Endothelial cell of umbilical vein (primary cell): ENCODE data around the gene ARHGEF16. TPM values are rescaled to one million over a fixed set of nuclear protein-coding genes. Genes with fewer than 3 reads are reported as not detected.

Source experiments
- BruUV-seq: library from RNA; stranded (reverse); fragments of 400-500 nt; replicated peaks from 2 replicates; lab custom pipeline; 2021; lab: Mats Ljungman, UMichigan
- CTCF ChIA-PET: fragments of 300-600, 350-600 bp; sonication (Branson Sonifier 250); formaldehyde crosslinking; loops from one replicate; lab custom pipeline; 2021; ENCODE audit warnings: antibody characterized with exemption, inconsistent platforms; lab: Charles Lee
- POLR2A ChIA-PET: fragments of 300-600, 350-600 bp; sonication (Branson Sonifier 250); formaldehyde crosslinking; loops from one replicate; lab custom pipeline; 2021; ENCODE audit warnings: antibody characterized with exemption, inconsistent platforms; lab: Charles Lee
- DNase-seq: peaks from one replicate; pipeline ENCODE4 v3.0.0-alpha.2; 2011; ENCODE audit warnings: low read depth, low spot score
- FAIRE-seq: peaks from 2 replicates; lab custom pipeline; 2011; peaks lifted over from hg19 to GRCh38; lab: Jason Lieb, UNC
- H2AFZ ChIP-seq: 2 replicates; pipeline ENCODE4 v1.6.0; 2012; ENCODE audit warnings: low read depth, low read length, control low read depth, inconsistent platforms
- H3K27ac ChIP-seq: 2 replicates; pipeline ENCODE4 v1.5.1; 2011; ENCODE audit warnings: low read depth, mild to moderate bottlenecking, control low read depth, low read length, moderate library complexity; ENCODE audit not compliant: insufficient read depth
- H3K27me3 ChIP-seq, 2 experiments: 2 replicates each; pipeline versions ENCODE4 v1.6.0 to v1.6.1; 2011; ENCODE audit warnings: low read length in 2 of 2, mixed read lengths in 1 of 2; ENCODE audit not compliant: control insufficient read depth in 2 of 2, insufficient read depth in 2 of 2
- H3K36me3 ChIP-seq, 2 experiments: 2 replicates in 1 of 2; 3 replicates in 1 of 2; pipeline ENCODE4 v1.5.1; 2011; ENCODE audit warnings: low read length in 2 of 2, mild to moderate bottlenecking in 1 of 2, moderate library complexity in 1 of 2; ENCODE audit not compliant: control insufficient read depth in 2 of 2, insufficient read depth in 2 of 2; ENCODE audit errors: extremely low read depth in 1 of 2
- H3K4me1 ChIP-seq: 3 replicates; pipeline ENCODE4 v1.5.1; 2011; ENCODE audit warnings: mild to moderate bottlenecking, low read length; ENCODE audit not compliant: control insufficient read depth, insufficient read depth; ENCODE audit errors: extremely low read depth
- H3K4me2 ChIP-seq: 2 replicates; pipeline ENCODE4 v1.6.1; 2011; ENCODE audit warnings: low read length, control low read depth, mixed read lengths; ENCODE audit not compliant: insufficient read depth
- H3K4me3 ChIP-seq, 3 experiments: fragments of 200-600 bp in 1 of 3; sonication (generic), shearing (Covaris generic) in 1 of 3; replicated peaks in 1 of 3; 2 replicates each; pipeline ENCODE4 v1.5.1; 2011 to 2016; ENCODE audit warnings: control low read depth in 3 of 3, low read length in 3 of 3, mild to moderate bottlenecking in 2 of 3, inconsistent platforms in 1 of 3, low read depth in 1 of 3, moderate library complexity in 1 of 3; ENCODE audit not compliant: insufficient read depth in 1 of 3
- H3K79me2 ChIP-seq: 2 replicates; pipeline ENCODE4 v1.6.0; 2012; ENCODE audit warnings: low read length, inconsistent platforms; ENCODE audit not compliant: control insufficient read depth, insufficient read depth
- H3K9ac ChIP-seq: replicated peaks from 2 replicates; pipeline ENCODE3; 2011; ENCODE audit warnings: low read length, control low read depth; ENCODE audit not compliant: insufficient read depth; ENCODE audit errors: extremely low read depth
- H3K9me1 ChIP-seq: replicated peaks from 3 replicates; pipeline ENCODE4 v1.6.0; 2011; ENCODE audit warnings: mild to moderate bottlenecking, low read length; ENCODE audit not compliant: control insufficient read depth, insufficient read depth; ENCODE audit errors: extremely low read depth
- H3K9me3 ChIP-seq: replicated peaks from 2 replicates; pipeline ENCODE4 v1.5.1; 2012; ENCODE audit warnings: low read length, inconsistent platforms; ENCODE audit not compliant: control insufficient read depth, insufficient read depth
- H4K20me1 ChIP-seq: replicated peaks from 2 replicates; pipeline ENCODE3; 2011; ENCODE audit warnings: mild to moderate bottlenecking, low read length; ENCODE audit not compliant: control insufficient read depth, insufficient read depth; ENCODE audit errors: extremely low read depth
- CTCF ChIP-seq, 2 donors: IDR thresholded peaks; 1 replicate in 1 of 2; 2 replicates in 1 of 2; pipeline ENCODE4 v1.5.1; 2011; ENCODE audit warnings: low read length in 2 of 2, mild to moderate bottlenecking in 2 of 2, moderate library complexity in 2 of 2, control low read depth in 1 of 2, inconsistent platforms in 1 of 2, low read depth in 1 of 2; ENCODE audit not compliant: insufficient read depth in 1 of 2; ENCODE audit errors: extremely low read depth in 1 of 2
- EZH2 ChIP-seq: IDR thresholded peaks from 2 replicates; pipeline ENCODE4 v1.6.1; 2012; ENCODE audit warnings: borderline replicate concordance, low read depth, mild to moderate bottlenecking, moderate library complexity, low read length, inconsistent platforms; ENCODE audit not compliant: severe bottlenecking
- FOS ChIP-seq: IDR thresholded peaks from 2 replicates; pipeline ENCODE4 v1.6.1; 2011; ENCODE audit warnings: mild to moderate bottlenecking, low read length, moderate library complexity, borderline replicate concordance; ENCODE audit not compliant: insufficient read depth
- GATA2 ChIP-seq: IDR thresholded peaks from 2 replicates; pipeline ENCODE4 v1.7.0; 2011; ENCODE audit warnings: low read depth, mild to moderate bottlenecking, moderate library complexity, mixed read lengths, low read length; ENCODE audit not compliant: insufficient read length, insufficient read depth
- JUN ChIP-seq: IDR thresholded peaks from 2 replicates; pipeline ENCODE4 v1.6.1; 2011; ENCODE audit warnings: borderline replicate concordance, low read depth; ENCODE audit not compliant: insufficient read length, insufficient read depth
- MAX ChIP-seq: IDR thresholded peaks from 2 replicates; pipeline ENCODE4 v1.6.1; 2011; ENCODE audit not compliant: insufficient read depth, insufficient read length
- MYC ChIP-seq: IDR thresholded peaks from one replicate; pipeline ENCODE4 v1.6.1; 2011; ENCODE audit warnings: mild to moderate bottlenecking, low read depth, low read length
- POLR2A ChIP-seq: IDR thresholded peaks from 2 replicates; pipeline ENCODE4 v1.6.1; 2012; ENCODE audit warnings: low read depth, mild to moderate bottlenecking, control low read depth, low read length
- POLR2AphosphoS5 ChIP-seq: IDR thresholded peaks from 2 replicates; pipeline ENCODE4 v1.6.1; 2012; ENCODE audit warnings: low read depth, mild to moderate bottlenecking, control low read depth, low read length, moderate library complexity; ENCODE audit not compliant: insufficient read depth
- dilution Hi-C: fragments of 300-500 bp; cut with MboI; formaldehyde crosslinking; loops from one replicate; pipeline ENCODE4 v1.15.0; 2019; ENCODE audit warnings: low sequenced_read_pairs; ENCODE audit not compliant: extremely low pct_ligation_motif_present
- intact Hi-C: fragments of 100-400 bp; cut with micrococcal nuclease; formaldehyde crosslinking; loops from one replicate; pipeline ENCODE4 v1.10.0; 2022
- polyA plus RNA-seq, 4 experiments: library from polyadenylated mRNA; depleted of rRNA in 3 of 4; stranded (reverse) in 3 of 4; unstranded in 1 of 4; fragments of >200 nt; gene quantifications; 2 replicates each; pipeline versions ENCODE4 v1.2.1 to v1.2.3, GENCODE V29; 2011 to 2012; ENCODE audit warnings: missing spikeins in 1 of 4
- total RNA-seq: library from RNA; stranded (reverse); gene quantifications from 2 replicates; pipeline ENCODE4 v1.2.3, GENCODE V29; 2021

Gene ARHGEF16
- total and polyA plus RNA-seq, 2 donors (not counting 3 experiments of a cell fraction or from before 2014, with no cell fraction given) = 0.52 to 1.3 TPM

- Histone ChIP-seq H3K27ac (no peak overlapping the region), H3K79me2 (no peaks in the 10 kb centered on the region), H2AFZ (no peak overlapping the region), H3K4me3 (no peak overlapping the region), H3K27me3 (peaks cover 0 to 2% of the 10 kb centered on the region in 2 experiments), H3K9me1 (no peaks in the 10 kb centered on the region), H3K9me3 (no peaks in the 10 kb centered on the region), H3K9ac (no peak overlapping the region), H3K4me2 (no peak overlapping the region), H4K20me1 (no peaks in the 10 kb centered on the region), H3K36me3 (no peaks in the 10 kb centered on the region), H3K4me1 (no peaks in the 10 kb centered on the region)
- dilution Hi-C loops = no loop called here
- CTCF ChIA-PET = no interaction called here
- no peak for TF ChIP-seq CTCF (IDR thresholded peaks at IDR 0.05; ENCODE audit: extremely low read depth in 1 of 2, insufficient read depth in 1 of 2, low read depth in 1 of 2, low read length in 2 of 2)
- no TSS peak for BruUV-seq
- intact Hi-C loops = no loop called here
- POLR2A ChIA-PET = no interaction called here
- FAIRE-seq (no peak), DNase-seq (no peak)
These were observed 18.0 kb upstream of the ARHGEF16 start for GRCh38 chr1:3436451-3436850.

GRCh38 chr1:3436901-3437300, 17.6 kb upstream of the ARHGEF16 start:
- no peak for DNase-seq
- dilution Hi-C loops (no loop called here), intact Hi-C loops (no loop called here)
- no peaks in the 10 kb centered on the region for H3K9me3 ChIP-seq
- FAIRE-seq = no peak
- ChIA-PET POLR2A (no interaction called here), CTCF (interaction anchor here (0.9 kb wide), 1 partner anchor 182 kb away, joined by 3 read pairs; no protein-coding TSS in a partner anchor)
- H3K9ac ChIP-seq = no peak overlapping the region
- no peaks in the 10 kb centered on the region for H3K9me1 ChIP-seq
- BruUV-seq = no TSS peak
- peaks cover 2% of the 10 kb centered on the region in 2 experiments for H3K27me3 ChIP-seq
- H3K36me3 ChIP-seq = no peaks in the 10 kb centered on the region
- no peaks in the 10 kb centered on the region for H4K20me1 ChIP-seq
- H3K4me2 ChIP-seq = no peak overlapping the region
- no peak overlapping the region for H3K27ac ChIP-seq
- no peaks in the 10 kb centered on the region for H3K79me2 ChIP-seq
- no peak overlapping the region for H2AFZ ChIP-seq
- no peaks in the 10 kb centered on the region for H3K4me1 ChIP-seq
- H3K4me3 ChIP-seq = no peak overlapping the region
- TF ChIP-seq POLR2AphosphoS5 (no peak), CTCF (IDR thresholded peaks at IDR 0.05; ENCODE audit: extremely low read depth in 1 of 2, insufficient read depth in 1 of 2, low read depth in 1 of 2, low read length in 2 of 2) (no peak), JUN (no peak), FOS (no peak), POLR2A (no peak), EZH2 (no peak), GATA2 (no peak), MAX (no peak), MYC (no peak)
